OCI-LY3 (cell line): ENCODE data around the gene FAM72D.
"Not testable (repeated sequence)": the region's sequence is repeated elsewhere in the genome, so short reads cannot be mapped to it uniquely, and the experiment has no call there.

ENCODE experiments used
- CTCF ChIP-seq: fragments of 200-600, 300-600 bp; sonication (generic); IDR thresholded peaks from 2 replicates; pipeline ENCODE4 v1.5.1; 2014; ENCODE audit warnings: antibody characterized with exemption, low read length, low read depth
- EZH2phosphoT487 ChIP-seq: fragments of 200-600 bp; shearing (Covaris generic); IDR thresholded peaks from 2 replicates; pipeline ENCODE4 v1.6.1; 2018; ENCODE audit warnings: antibody characterized with exemption, mixed run types, low read depth

GRCh38 chr1:145122344-145123061 is 26.7 kb downstream of the FAM72D start:
- not testable (repeated sequence) for TF ChIP-seq EZH2phosphoT487, CTCF
